UCSD-AML1 (cell line): ENCODE results near the gene PTGER1.
A peak's percentile ranks its signal among the peaks of the same experiment; 100 is the strongest.
"Not testable (repeated sequence)": the region's sequence is repeated elsewhere in the genome, so short reads cannot be mapped to it uniquely, and the experiment has no call there.

ENCODE experiments used
- DNase-seq: peaks from one replicate; lab custom pipeline; 2025; ENCODE audit not compliant: unreplicated experiment; lab: John Stamatoyannopoulos, UW

Gene PTGER1

GRCh38 chr19:14475251-14476073 lies at the start of gene PTGER1:
Gene PTGER1 (minus strand): TSS chr19:14475354. CDS start chr19:14474320, 1,034 bp downstream.
- peak; percentile 51 for DNase-seq

GRCh38 chr19:14520543-14520942 lies 45.4 kb upstream of the PTGER1 start:
- DNase-seq, result no peak

GRCh38 chr19:14519860-14520407 lies 44.8 kb upstream of the PTGER1 start:
- no peak for DNase-seq

- no peak for DNase-seq
Observed at GRCh38 chr19:14519245-14519859, 44.2 kb upstream of the PTGER1 start.

GRCh38 chr19:14517840-14518505 lies 42.8 kb upstream of the PTGER1 start, which contains the start of gene DNAJB1:
Gene DNAJB1 (minus strand): TSS chr19:14518397. CDS start chr19:14518349, 48 bp downstream.
- peak; percentile 82 for DNase-seq

GRCh38 chr19:14517446-14517839 lies 42.3 kb upstream of the PTGER1 start:
- no peak for DNase-seq

- no peak for DNase-seq
Observed at GRCh38 chr19:14516746-14517438, 41.7 kb upstream of the PTGER1 start.

GRCh38 chr19:14516048-14516534 lies 40.9 kb upstream of the PTGER1 start:
- DNase-seq, result no peak

- no peak for DNase-seq
Observed at GRCh38 chr19:14515501-14516047, 40.4 kb upstream of the PTGER1 start.

- DNase-seq, result no peak
Observed at GRCh38 chr19:14514215-14514863, 39.2 kb upstream of the PTGER1 start.

- no peak for DNase-seq
Observed at GRCh38 chr19:14512406-14512961, 37.3 kb upstream of the PTGER1 start.

- DNase-seq, result no peak
Observed at GRCh38 chr19:14511229-14511593, 36.1 kb upstream of the PTGER1 start.

GRCh38 chr19:14510311-14511228 lies 35.4 kb upstream of the PTGER1 start:
- no peak for DNase-seq

GRCh38 chr19:14507704-14508542 lies 32.8 kb upstream of the PTGER1 start:
- no peak for DNase-seq

- peak; percentile 72 for DNase-seq
Observed at GRCh38 chr19:14505488-14506239, 30.5 kb upstream of the PTGER1 start.

- not testable (repeated sequence) for DNase-seq
Observed at GRCh38 chr19:14504575-14504974, 29.4 kb upstream of the PTGER1 start.

- no peak for DNase-seq
Observed at GRCh38 chr19:14503285-14503684, 28.1 kb upstream of the PTGER1 start.
